Measurements from ENCODE around the gene PIGBOS1.

Gene PIGBOS1

GRCh38 chr15:55277715-55278114 lies 41.2 kb downstream of the PIGBOS1 start:
- no peak for TF ChIP-seq MAX (IDR thresholded peaks at IDR 0.05)
- TF ChIP-seq TCF12 (IDR thresholded peaks at IDR 0.05; ENCODE audit: low read depth), result no peak
- TF ChIP-seq EGR1 (IDR thresholded peaks at IDR 0.05), result no peak
- TF ChIP-seq REST (IDR thresholded peaks at IDR 0.05; ENCODE audit: low read depth), result no peak
- no peak for TF ChIP-seq CREB1 (IDR thresholded peaks at IDR 0.05; ENCODE audit: low read depth)
- TF ChIP-seq, protein P1, sequence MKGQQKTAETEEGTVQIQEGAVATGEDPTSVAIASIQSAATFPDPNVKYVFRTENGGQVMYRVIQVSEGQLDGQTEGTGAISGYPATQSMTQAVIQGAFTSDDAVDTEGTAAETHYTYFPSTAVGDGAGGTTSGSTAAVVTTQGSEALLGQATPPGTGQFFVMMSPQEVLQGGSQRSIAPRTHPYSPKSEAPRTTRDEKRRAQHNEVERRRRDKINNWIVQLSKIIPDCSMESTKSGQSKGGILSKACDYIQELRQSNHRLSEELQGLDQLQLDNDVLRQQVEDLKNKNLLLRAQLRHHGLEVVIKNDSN (IDR thresholded peaks at IDR 0.05), result no peak
- no peak for TF ChIP-seq ZBTB7A (IDR thresholded peaks at IDR 0.05; ENCODE audit: low read depth)
- no peak for TF ChIP-seq YY1 (IDR thresholded peaks at IDR 0.05; ENCODE audit: low read depth)
- TF ChIP-seq TEAD4 (IDR thresholded peaks at IDR 0.05), result no peak
- TF ChIP-seq TAF1 (IDR thresholded peaks at IDR 0.05; ENCODE audit: low read depth), result no peak
- TF ChIP-seq EP300 (IDR thresholded peaks at IDR 0.05; ENCODE audit: borderline replicate concordance), result no peak
- no peak for TF ChIP-seq RAD21 (IDR thresholded peaks at IDR 0.05; ENCODE audit: low read depth)
- TF ChIP-seq CEBPB (IDR thresholded peaks at IDR 0.05), result no peak
- no peak for TF ChIP-seq FOXM1 (IDR thresholded peaks at IDR 0.05; ENCODE audit: borderline replicate concordance, low read depth)
- no peak for TF ChIP-seq NFIC (IDR thresholded peaks at IDR 0.05)

GRCh38 chr15:55277116-55277564 lies 41.8 kb downstream of the PIGBOS1 start:
- TF ChIP-seq TAF1 (IDR thresholded peaks at IDR 0.05; ENCODE audit: low read depth) (no peak), CEBPB (IDR thresholded peaks at IDR 0.05) (no peak), MAX (IDR thresholded peaks at IDR 0.05) (no peak), ZBTB7A (IDR thresholded peaks at IDR 0.05; ENCODE audit: low read depth) (no peak), RAD21 (IDR thresholded peaks at IDR 0.05; ENCODE audit: low read depth) (no peak), EGR1 (IDR thresholded peaks at IDR 0.05) (no peak), REST (IDR thresholded peaks at IDR 0.05; ENCODE audit: low read depth) (no peak), YY1 (IDR thresholded peaks at IDR 0.05; ENCODE audit: low read depth) (no peak), TCF12 (IDR thresholded peaks at IDR 0.05; ENCODE audit: low read depth) (no peak), FOXM1 (IDR thresholded peaks at IDR 0.05; ENCODE audit: borderline replicate concordance, low read depth) (no peak), CREB1 (IDR thresholded peaks at IDR 0.05; ENCODE audit: low read depth) (no peak), TEAD4 (IDR thresholded peaks at IDR 0.05) (no peak), NFIC (IDR thresholded peaks at IDR 0.05) (no peak), EP300 (IDR thresholded peaks at IDR 0.05; ENCODE audit: borderline replicate concordance) (no peak)
- TF ChIP-seq, protein P1 (IDR thresholded peaks at IDR 0.05), result no peak

GRCh38 chr15:55276324-55276723 lies 42.6 kb downstream of the PIGBOS1 start:
- TF ChIP-seq FOXM1 (IDR thresholded peaks at IDR 0.05; ENCODE audit: borderline replicate concordance, low read depth) (no peak), ZBTB7A (IDR thresholded peaks at IDR 0.05; ENCODE audit: low read depth) (no peak), CREB1 (IDR thresholded peaks at IDR 0.05; ENCODE audit: low read depth) (no peak), TAF1 (IDR thresholded peaks at IDR 0.05; ENCODE audit: low read depth) (no peak), CEBPB (IDR thresholded peaks at IDR 0.05) (no peak), EGR1 (IDR thresholded peaks at IDR 0.05) (no peak), MAX (IDR thresholded peaks at IDR 0.05) (no peak), EP300 (IDR thresholded peaks at IDR 0.05; ENCODE audit: borderline replicate concordance) (no peak), NFIC (IDR thresholded peaks at IDR 0.05) (no peak), RAD21 (IDR thresholded peaks at IDR 0.05; ENCODE audit: low read depth) (no peak), REST (IDR thresholded peaks at IDR 0.05; ENCODE audit: low read depth) (no peak), YY1 (IDR thresholded peaks at IDR 0.05; ENCODE audit: low read depth) (no peak)

DNA sequence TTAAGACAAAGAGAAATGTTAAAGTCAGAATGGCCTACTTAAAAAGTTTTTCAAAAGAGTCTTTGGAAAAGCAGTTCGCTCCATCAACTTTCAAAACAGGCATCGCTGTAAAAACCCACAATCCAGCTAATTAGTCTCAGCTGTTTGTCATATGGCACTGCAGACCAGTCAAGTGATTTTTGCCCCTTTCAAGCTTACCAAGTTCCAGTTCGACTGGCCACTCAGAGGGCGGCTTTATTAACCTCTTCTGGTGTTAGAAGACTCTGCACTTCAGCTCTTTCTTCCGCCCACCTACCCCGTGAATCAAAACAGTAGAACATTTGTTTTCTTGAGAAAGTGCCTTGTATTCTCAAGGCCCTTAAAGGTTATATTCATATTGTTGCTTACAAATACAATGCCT lies 48.6 kb downstream of the PIGBOS1 start:
- no peak for TF ChIP-seq REST (IDR thresholded peaks at IDR 0.05; ENCODE audit: low read depth)
- TF ChIP-seq TEAD4 (IDR thresholded peaks at IDR 0.05), result no peak
- no peak for TF ChIP-seq RAD21 (IDR thresholded peaks at IDR 0.05; ENCODE audit: low read depth)
- TF ChIP-seq EGR1 (IDR thresholded peaks at IDR 0.05), result no peak
- TF ChIP-seq MAX (IDR thresholded peaks at IDR 0.05), result no peak
- TF ChIP-seq CREB1 (IDR thresholded peaks at IDR 0.05; ENCODE audit: low read depth), result no peak
- TF ChIP-seq TAF1 (IDR thresholded peaks at IDR 0.05; ENCODE audit: low read depth), result no peak
